GM12875 (cell line): Measurements from ENCODE around the gene CRYGD.
"Not testable (repeated sequence)": the region's sequence is repeated elsewhere in the genome, so short reads cannot be mapped to it uniquely, and the experiment has no call there.

Experiments
- H3K4me3 ChIP-seq: one replicate; pipeline ENCODE4 v1.5.1; 2011; ENCODE audit warnings: low read depth, low read length, control low read depth
- CTCF ChIP-seq: IDR thresholded peaks from 2 replicates; pipeline ENCODE4 v1.5.1; 2011; ENCODE audit warnings: low read depth, mild to moderate bottlenecking, control low read depth, inconsistent platforms, low read length, moderate library complexity, borderline replicate concordance; ENCODE audit not compliant: insufficient read depth

The CRYGD gene

GRCh38 chr2:208129744-208130711 is 5.7 kb upstream of the CRYGD start, which contains the start of gene CRYGC:
Gene CRYGC (minus strand): TSS chr2:208129828. CDS start chr2:208129792, 36 bp downstream.
- TF ChIP-seq CTCF = no peak
- no peak within 1 kb of the TSS for H3K4me3 ChIP-seq

GRCh38 chr2:208128136-208128535 is 3.8 kb upstream of the CRYGD start:
- no peak for TF ChIP-seq CTCF

GRCh38 chr2:208127090-208127489 is 2.8 kb upstream of the CRYGD start:
- no peak for TF ChIP-seq CTCF
- no peak overlapping the region for H3K4me3 ChIP-seq

More at GRCh38 chr2:208128136-208128535, 3.8 kb upstream of the CRYGD start:
- no peak overlapping the region for H3K4me3 ChIP-seq

GRCh38 chr2:208125251-208125650 is 927 bp upstream of the CRYGD start:
- no peak for TF ChIP-seq CTCF
- H3K4me3 ChIP-seq = no peak overlapping the region

GRCh38 chr2:208122248-208122647 is 2.1 kb downstream of the CRYGD start:
- no peak for TF ChIP-seq CTCF

GRCh38 chr2:208118918-208119317 is 5.4 kb downstream of the CRYGD start:
- TF ChIP-seq CTCF = no peak
- no peak overlapping the region for H3K4me3 ChIP-seq

More at GRCh38 chr2:208122248-208122647, 2.1 kb downstream of the CRYGD start:
- no peak overlapping the region for H3K4me3 ChIP-seq

- not testable (repeated sequence) for H3K4me3 ChIP-seq
Measured at GRCh38 chr2:208117390-208117789, 6.9 kb downstream of the CRYGD start.
